ENCODE measurements around the gene CFAP100. TPM values are rescaled to one million over a fixed set of nuclear protein-coding genes. Genes with fewer than 3 reads are reported as not detected.

Gene CFAP100
- total RNA-seq, 2 donors from 2014 or later = not detected

- intact Hi-C loops (cut with DNase I) = no loop called here
- peak; percentile 69 for DNase-seq (ENCODE audit: low spot score)
Observed at GRCh38 chr3:126371096-126371705, 23.5 kb upstream of the CFAP100 start.

DNA sequence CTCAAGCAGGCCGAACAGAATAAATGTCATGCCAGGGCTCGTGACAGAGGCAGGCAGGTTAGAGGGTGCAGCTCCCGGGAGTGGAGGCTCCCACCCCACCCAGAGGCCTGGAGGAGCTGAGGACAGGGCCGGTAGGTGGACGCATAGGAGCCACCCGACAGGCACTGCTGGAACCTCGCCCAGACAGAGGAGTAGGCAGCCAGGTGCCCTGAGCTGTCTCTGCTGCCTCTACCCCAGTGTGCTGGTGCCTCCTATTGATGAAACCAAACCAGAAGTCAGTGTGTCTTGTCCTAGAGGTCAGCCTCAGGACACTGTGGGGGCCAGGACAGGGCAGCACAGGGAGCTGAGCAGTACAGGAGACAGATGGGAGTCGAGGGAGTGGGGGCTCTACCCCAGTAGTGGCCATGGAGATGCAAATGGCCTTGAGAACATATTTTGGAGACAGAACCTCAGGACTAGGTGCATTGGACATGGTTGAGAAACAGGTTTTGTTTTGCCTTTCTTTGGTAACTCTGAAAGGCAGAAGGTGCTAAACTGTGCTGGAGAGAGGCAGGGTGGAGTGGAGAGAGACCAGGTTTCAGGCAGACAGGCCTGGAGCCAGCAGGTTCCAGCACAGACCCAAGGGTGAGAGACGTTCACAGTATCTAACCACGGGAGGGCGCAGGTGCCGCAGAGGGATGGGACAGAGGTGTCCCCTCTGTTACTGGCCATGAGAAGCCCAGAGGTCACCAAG lies 22.1 kb upstream of the CFAP100 start:
- DNase-seq (ENCODE audit: low spot score) = peak; percentile 69
- intact Hi-C loops (cut with DNase I) = no loop called here

DNA sequence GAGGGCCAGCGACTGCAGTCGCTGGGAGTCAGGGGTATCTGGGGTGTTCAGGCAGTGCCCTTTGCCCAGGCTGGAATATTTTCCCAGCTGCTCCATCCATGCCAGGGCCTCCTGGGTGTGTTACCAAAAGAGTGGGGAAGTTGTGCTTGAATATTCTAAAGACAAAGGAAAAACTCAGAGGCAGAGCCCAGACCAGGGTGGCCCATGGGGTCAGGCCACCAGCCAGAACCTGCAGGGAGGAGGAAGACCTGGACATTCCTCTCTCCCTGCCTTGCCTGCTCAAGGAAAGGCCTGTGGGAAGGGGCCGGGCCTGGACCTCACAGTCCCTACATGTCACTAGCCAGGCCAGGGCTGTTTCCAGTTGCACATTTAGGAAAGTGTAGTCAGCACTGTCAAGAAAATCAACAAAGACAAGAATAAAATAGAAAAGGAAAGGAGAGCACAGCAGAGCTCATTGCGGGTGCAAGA lies 21.5 kb upstream of the CFAP100 start:
- DNase-seq (ENCODE audit: low spot score) = peak; percentile 56
- intact Hi-C loops (cut with DNase I) = no loop called here

DNA sequence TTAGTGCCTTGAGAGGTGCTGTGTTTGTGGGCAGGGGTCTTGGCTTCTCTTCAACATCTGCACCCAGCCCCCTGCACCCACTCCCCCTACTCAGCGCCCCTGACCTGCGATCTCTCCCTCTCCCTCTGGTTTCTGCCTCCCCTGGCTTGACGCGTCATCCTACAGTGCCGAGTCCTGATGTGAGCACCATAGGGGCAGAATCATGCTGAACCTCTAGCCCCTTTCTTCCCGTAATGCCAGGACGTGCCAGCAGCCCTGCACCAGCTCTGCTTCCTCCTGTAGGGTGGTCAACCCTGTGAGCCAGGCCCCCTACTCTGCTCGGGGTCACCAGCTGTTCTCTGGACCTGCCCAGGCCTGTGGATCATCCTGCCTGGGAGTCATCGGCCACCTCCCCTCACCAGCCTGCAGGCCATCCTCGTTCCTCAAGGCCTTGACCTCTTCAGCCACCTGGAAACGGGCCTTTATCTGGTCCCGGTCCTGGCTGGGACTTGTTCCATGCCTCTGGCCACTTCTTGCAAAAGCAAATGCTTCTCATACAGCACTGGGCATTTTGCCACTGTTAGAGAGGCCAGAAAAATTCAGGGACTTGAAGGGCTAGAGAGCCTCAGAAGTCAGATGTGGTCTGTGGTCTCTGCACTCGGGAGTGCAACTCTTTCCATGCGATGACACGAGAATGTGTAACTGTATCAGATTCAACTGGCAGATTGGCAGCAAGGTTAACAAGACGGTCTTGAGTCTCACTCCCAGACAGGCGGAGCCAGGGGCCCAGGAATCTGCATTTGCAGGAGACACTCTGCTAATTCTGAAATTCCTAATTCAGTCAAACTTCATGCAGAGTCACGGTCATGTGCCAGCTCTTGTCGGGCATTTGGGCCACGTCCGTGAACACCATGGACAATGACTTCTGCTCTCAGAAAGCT lies 20.8 kb upstream of the CFAP100 start:
- peak; percentile 71 for DNase-seq (ENCODE audit: low spot score)
- intact Hi-C loops (cut with DNase I) = no loop called here

DNA sequence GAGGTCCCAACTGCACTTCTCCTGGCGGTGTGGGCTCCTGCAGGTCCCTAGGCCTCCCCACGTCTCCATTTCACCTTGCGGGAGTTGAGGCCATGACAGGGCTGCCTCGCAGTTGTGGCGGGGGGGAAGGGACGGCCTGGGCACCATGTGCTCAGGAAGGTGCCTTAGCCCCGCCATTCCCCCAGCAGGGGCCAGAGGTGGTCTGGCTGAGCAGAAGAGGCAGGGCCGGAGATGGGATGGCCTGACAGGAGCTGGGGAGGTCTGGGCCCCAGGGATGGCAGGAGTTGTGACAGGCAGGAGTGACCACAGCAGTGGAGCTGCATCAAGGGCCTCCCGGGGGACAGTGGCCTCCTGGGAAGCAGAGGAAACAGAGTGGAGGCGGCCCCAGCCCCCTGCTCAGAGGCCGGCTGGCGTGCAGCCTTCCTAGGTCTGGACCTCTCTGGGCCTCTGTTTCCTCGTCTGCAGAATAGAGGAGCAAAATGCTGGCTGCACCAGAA lies 18.8 kb upstream of the CFAP100 start:
- DNase-seq (ENCODE audit: low spot score) = peak; percentile 72
- intact Hi-C loops (cut with DNase I) = no loop called here

DNA sequence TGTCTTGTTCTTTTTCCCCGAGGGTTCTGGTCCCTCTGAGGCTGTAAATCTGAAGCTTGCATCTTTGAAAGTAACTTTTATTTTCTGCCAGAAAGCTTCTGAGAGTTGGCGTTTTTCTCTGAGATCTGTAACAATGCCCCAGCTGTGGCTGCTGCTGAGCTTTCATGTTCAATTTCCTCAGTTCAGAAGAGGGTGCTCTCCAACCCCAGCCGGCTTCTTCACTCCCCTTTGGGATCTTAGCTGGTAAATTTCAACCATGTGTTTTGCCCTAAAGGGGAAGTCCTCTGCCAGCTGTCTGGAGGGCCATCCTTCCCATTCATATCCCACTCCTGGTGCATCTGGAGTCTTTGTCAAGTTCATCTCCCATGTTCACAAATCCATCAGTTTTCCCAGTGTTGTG lies 18.3 kb upstream of the CFAP100 start:
- intact Hi-C loops (cut with DNase I) = no loop called here
- DNase-seq (ENCODE audit: low spot score) = no peak

DNA sequence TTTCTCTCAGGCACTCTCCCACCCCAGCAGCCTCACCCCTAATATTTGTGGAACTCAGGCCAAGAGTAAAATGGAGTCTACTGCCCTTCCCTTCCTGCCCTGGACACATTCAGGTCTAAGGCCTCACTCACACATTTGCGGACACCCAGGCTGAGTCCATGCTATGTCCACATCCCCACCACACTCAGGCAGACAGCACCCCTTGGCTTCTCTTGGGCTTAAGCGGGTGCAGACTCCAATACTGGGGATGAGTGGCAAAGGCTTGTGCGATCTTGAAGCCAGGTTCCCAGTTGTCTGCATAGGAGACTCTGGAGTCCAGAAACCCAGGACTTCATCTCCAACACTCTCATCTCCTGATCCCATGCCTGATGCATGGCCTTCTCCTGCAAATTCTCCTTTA lies 17.5 kb upstream of the CFAP100 start:
- intact Hi-C loops (cut with DNase I) = no loop called here
- no peak for DNase-seq (ENCODE audit: low spot score)

GRCh38 chr3:126378341-126378751 lies 16.4 kb upstream of the CFAP100 start:
- intact Hi-C loops (cut with DNase I) = no loop called here
- DNase-seq (ENCODE audit: low spot score) = no peak

DNA sequence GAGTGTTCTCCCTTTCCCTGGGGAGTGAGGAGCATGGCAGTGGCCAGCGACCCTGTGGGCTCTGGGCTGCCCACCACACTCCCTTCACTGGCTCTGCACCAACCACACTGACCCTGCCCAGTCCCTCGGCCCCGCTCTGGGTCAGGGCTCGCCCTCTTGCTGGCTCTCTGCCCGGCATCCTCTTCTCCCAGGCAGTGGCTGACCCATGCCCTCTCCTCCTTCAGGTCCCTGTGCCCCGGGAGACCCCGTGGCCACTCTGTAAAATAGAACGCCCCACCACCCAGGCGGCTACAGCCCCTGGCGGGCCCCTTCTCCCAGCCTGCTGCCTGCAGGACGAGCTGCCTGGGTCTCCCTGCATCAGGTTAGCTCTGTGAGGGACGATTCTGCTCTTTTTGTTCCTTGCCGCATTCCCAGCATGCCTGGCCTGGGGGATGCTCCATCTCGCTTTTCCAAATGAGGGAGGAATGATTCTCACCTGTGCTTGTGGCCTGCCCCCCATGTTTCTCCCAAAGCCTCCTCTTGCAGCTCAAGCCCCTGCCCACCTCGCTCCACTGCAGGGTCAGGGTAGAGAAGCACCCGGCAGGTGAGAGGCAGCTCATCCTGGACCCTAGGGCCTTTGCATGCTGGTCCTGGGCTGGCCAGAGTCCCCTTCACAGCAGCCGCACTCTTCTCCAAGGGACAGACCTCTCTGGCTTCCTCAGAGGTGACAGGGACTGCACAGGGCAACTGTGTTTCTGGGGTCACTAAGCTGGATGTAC lies 14.5 kb upstream of the CFAP100 start:
- DNase-seq (ENCODE audit: low spot score) = peak; percentile 70
- intact Hi-C loops (cut with DNase I) = no loop called here

- DNase-seq (ENCODE audit: low spot score) = no peak
- intact Hi-C loops (cut with DNase I) = no loop called here
Observed at GRCh38 chr3:126381966-126382365, 12.7 kb upstream of the CFAP100 start.

GRCh38 chr3:126389112-126389793 lies 5.5 kb upstream of the CFAP100 start:
- intact Hi-C loops (cut with DNase I) = loop anchor here in 1 of 2 donors (2.0 kb wide), 1 partner anchor 142 kb away; no protein-coding TSS in a partner anchor
- peak; percentile 98 for DNase-seq (ENCODE audit: low spot score)

GRCh38 chr3:126389794-126390146 lies 4.9 kb upstream of the CFAP100 start:
- intact Hi-C loops (cut with DNase I) = loop anchor here (2.0 to 5.0 kb wide), 3 partner anchors 132 to 257 kb away; no protein-coding TSS in a partner anchor
- no peak for DNase-seq (ENCODE audit: low spot score)

DNA sequence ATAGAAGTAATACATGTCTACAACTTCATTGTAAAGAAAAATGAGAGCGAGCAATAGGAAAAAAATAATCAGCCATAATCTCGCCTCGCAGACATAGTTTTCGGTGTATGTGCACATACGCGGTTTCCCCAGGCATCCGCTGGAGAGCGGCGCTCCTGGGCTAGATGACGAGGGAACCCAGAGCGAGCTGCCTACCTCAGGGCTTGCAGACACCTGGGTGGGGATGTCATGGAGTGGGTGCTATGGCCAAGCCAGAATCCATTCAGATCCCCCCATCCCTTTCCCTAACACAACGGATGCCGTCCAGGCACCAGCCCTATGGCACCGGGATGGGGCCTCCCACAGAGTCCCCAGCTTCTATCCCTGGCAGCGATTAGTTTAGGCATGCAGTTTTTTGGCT lies 4.5 kb upstream of the CFAP100 start:
- DNase-seq (ENCODE audit: low spot score) = no peak
- intact Hi-C loops (cut with DNase I) = loop anchor here (5.0 kb wide), 2 partner anchors 133 to 258 kb away; no protein-coding TSS in a partner anchor

GRCh38 chr3:126390751-126391150 lies 4.0 kb upstream of the CFAP100 start:
- intact Hi-C loops (cut with DNase I) = loop anchor here (5.0 kb wide), 2 partner anchors 133 to 258 kb away; no protein-coding TSS in a partner anchor
- DNase-seq (ENCODE audit: low spot score) = no peak

DNA sequence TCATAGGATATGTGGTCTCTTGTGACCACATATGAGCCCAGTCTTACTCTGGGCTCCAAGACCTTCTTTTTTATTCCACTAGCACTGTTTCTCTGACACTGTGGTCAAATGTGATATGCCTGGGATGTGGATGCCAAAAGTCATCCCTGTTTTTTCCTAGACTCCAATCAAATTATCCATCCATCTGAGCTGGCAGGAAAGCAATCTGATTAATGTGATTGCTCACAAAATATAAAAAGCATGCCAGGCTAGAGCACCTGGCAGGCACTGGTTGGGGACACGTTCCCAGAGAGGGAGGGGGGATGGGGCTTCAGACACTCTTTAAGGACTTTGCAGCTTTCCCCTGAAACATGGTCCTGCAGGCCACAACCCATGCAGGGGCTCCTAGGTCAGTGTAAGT lies 3.1 kb upstream of the CFAP100 start:
- intact Hi-C loops (cut with DNase I) = loop anchor here (5.0 kb wide), 2 partner anchors 134 to 259 kb away; no protein-coding TSS in a partner anchor
- no peak for DNase-seq (ENCODE audit: low spot score)

DNA sequence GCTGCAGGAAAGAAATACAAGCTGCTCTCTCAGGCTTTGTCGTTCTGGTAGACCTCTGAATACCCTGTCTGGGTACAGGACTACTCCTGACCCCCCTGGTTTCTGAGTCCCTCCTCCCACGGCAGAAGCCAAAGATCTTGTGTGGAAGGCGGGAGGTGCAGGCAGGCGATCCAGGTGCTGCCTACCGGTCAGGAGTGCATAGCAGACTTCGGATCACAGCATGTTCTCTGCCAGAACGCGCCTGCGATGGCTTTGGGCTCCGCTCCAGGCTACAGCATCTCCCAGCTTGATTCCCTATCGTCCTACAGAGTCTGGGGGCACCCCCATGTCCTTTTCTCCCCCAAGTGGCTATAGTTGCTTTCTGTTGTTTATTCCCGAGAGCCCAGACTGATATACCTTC lies 2.5 kb upstream of the CFAP100 start:
- DNase-seq (ENCODE audit: low spot score) = no peak
- intact Hi-C loops (cut with DNase I) = loop anchor here (5.0 kb wide), 2 partner anchors 135 to 260 kb away; no protein-coding TSS in a partner anchor

- intact Hi-C loops (cut with DNase I) = loop anchor here (5.0 kb wide), 2 partner anchors 136 to 261 kb away; no protein-coding TSS in a partner anchor
- DNase-seq (ENCODE audit: low spot score) = no peak
Observed at GRCh38 chr3:126393563-126393962, 1.1 kb upstream of the CFAP100 start.

DNA sequence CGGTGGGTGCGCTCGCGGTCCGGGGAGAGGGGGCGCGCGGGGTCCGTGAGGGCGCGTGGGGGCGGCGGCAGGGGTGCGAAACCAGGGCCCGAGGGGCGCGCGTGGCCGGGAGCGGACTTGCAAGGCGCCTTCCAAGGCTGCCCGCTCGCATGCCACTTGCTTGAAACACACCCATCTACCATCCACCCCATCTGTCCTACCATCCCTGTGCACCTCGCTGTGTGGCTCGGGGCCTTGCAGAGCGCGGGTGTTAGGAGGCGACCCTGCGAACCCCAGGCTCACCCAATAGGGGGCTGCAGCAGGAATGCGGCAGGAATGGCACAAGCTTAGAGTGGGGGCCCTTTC lies 240 bp downstream of the CFAP100 start:
- no peak for DNase-seq (ENCODE audit: low spot score)
- intact Hi-C loops (cut with DNase I) = loop anchor here (1.0 to 5.0 kb wide), 3 partner anchors 41 to 263 kb away; no protein-coding TSS in a partner anchor
